Mesodermal cell (in vitro differentiated cells): ENCODE data around the gene RBM19.

ENCODE experiments used
- H3K27ac ChIP-seq: 2 replicates; pipeline ENCODE4 v1.7.0; 2013; ENCODE audit warnings: mild to moderate bottlenecking, low read depth, low read length, moderate library complexity; ENCODE audit not compliant: severe bottlenecking
- H3K36me3 ChIP-seq: 2 replicates; pipeline ENCODE4 v1.7.1; 2013; ENCODE audit warnings: mild to moderate bottlenecking, low read length, moderate library complexity; ENCODE audit not compliant: control insufficient read depth, insufficient read depth
- H3K4me1 ChIP-seq: one replicate; pipeline ENCODE4 v1.7.1; 2013; ENCODE audit warnings: mild to moderate bottlenecking, low read length; ENCODE audit not compliant: insufficient read depth, control insufficient read depth, poor library complexity, severe bottlenecking
- H3K4me3 ChIP-seq: 2 replicates; pipeline ENCODE4 v1.7.0; 2013; ENCODE audit warnings: low read length, control low read depth, mild to moderate bottlenecking; ENCODE audit not compliant: insufficient read depth, poor library complexity, severe bottlenecking; ENCODE audit errors: extremely low read depth
- H3K9me3 ChIP-seq: 2 replicates; pipeline ENCODE4 v1.7.1; 2013; ENCODE audit warnings: mild to moderate bottlenecking, low read length, moderate library complexity; ENCODE audit not compliant: control insufficient read depth
- WGBS, 2 experiments: methylation state at CpG; one replicate each; pipeline ENCODE4 v1.1.5; 2013; ENCODE audit warnings: missing lambda C conversion rate in 2 of 2; ENCODE audit not compliant: insufficient coverage in 2 of 2; 5-methylcytosine and 5-hydroxymethylcytosine counted together

Gene RBM19

GRCh38 chr12:113899561-113900471 is 66.3 kb downstream of the RBM19 start:
- Histone ChIP-seq H3K27ac (peak overlapping the region; percentile 29), H3K9me3 (no peaks in the 10 kb centered on the region)
- WGBS, 2 experiments = 71 to 76% methylated on average over 24 to 25 of the region's 32 CpGs

GRCh38 chr12:113899042-113899560 is 67.0 kb downstream of the RBM19 start:
- H3K27ac ChIP-seq = no peak overlapping the region
- WGBS, 2 experiments = 87 to 94% methylated on average over 6 of the region's 6 CpGs
- no peak overlapping the region for H3K4me3 ChIP-seq

More at GRCh38 chr12:113899561-113900471, 66.3 kb downstream of the RBM19 start:
- H3K4me3 ChIP-seq = no peak overlapping the region
- H3K36me3 ChIP-seq = peaks cover 17% of the 10 kb centered on the region
- H3K4me1 ChIP-seq = peaks cover 17% of the 10 kb centered on the region

DNA sequence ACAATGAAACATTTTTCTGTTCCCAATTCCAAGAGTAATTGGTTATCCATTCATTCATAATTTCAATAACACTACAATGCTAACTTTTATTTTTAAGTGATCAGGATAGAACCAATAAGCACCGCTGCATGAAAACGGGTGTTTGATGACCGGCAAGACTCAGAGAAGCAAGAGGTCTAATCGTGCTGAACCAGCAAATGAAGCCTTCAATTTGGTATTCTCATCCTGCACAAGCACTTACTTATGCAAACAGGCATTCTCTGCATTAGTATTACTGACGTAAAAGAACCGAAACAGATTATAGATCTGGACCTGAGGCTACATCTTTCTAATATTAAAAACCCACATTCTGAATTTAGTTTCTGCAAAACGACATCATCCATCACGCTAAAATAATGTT is 67.7 kb downstream of the RBM19 start:
- Histone ChIP-seq H3K4me3 (no peak overlapping the region), H3K27ac (no peak overlapping the region), H3K4me1 (peaks cover 13% of the 10 kb centered on the region), H3K9me3 (no peaks in the 10 kb centered on the region), H3K36me3 (peaks cover 14% of the 10 kb centered on the region)
- WGBS, 2 experiments = 94 to 98% methylated on average over 5 to 6 of the region's 8 CpGs

More at GRCh38 chr12:113899042-113899560, 67.0 kb downstream of the RBM19 start:
- Histone ChIP-seq H3K36me3 (peaks cover 14% of the 10 kb centered on the region), H3K9me3 (no peaks in the 10 kb centered on the region), H3K4me1 (peaks cover 17% of the 10 kb centered on the region)

GRCh38 chr12:113897406-113897805 is 68.7 kb downstream of the RBM19 start:
- Histone ChIP-seq H3K4me1 (peaks cover 13% of the 10 kb centered on the region), H3K27ac (no peak overlapping the region), H3K4me3 (no peak overlapping the region), H3K9me3 (no peaks in the 10 kb centered on the region), H3K36me3 (peaks cover 10% of the 10 kb centered on the region)
- 92 to 100% methylated on average over 5 to 6 of the region's 7 CpGs for WGBS, 2 experiments

- peaks cover 13% of the 10 kb centered on the region for H3K4me1 ChIP-seq
- H3K36me3 ChIP-seq = peaks cover 10% of the 10 kb centered on the region
- no peak overlapping the region for H3K4me3 ChIP-seq
- 92 to 100% methylated on average over 1 to 3 of the region's 4 CpGs for WGBS, 2 experiments
- no peaks in the 10 kb centered on the region for H3K9me3 ChIP-seq
- H3K27ac ChIP-seq = no peak overlapping the region
Measured at GRCh38 chr12:113896841-113897240, 69.3 kb downstream of the RBM19 start.

DNA sequence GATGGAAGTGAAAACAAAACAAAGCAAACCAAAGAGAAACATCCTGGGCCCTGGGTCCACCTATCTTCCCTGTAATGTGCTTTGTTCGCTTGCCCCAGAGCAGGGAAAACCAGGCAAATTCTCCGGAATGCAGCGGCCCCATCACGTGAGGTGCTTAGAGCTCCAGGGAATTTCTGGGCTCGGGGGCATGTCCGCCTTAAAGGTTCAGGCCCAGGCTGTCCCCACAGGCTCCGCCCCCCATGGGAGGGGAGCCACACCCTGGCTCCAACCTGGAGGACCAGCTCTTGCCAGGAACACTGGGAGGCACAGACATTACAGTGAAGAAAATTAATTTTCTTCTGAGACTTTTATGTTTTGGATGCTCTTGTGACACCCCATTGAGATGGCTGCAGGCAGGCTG is 69.9 kb downstream of the RBM19 start:
- 54 to 55% methylated on average over 7 of the region's 7 CpGs for WGBS, 2 experiments
- no peak overlapping the region for H3K27ac ChIP-seq
- H3K9me3 ChIP-seq = no peaks in the 10 kb centered on the region
- peaks cover 10% of the 10 kb centered on the region for H3K36me3 ChIP-seq
- H3K4me1 ChIP-seq = peaks cover 13% of the 10 kb centered on the region
- H3K4me3 ChIP-seq = no peak overlapping the region

DNA sequence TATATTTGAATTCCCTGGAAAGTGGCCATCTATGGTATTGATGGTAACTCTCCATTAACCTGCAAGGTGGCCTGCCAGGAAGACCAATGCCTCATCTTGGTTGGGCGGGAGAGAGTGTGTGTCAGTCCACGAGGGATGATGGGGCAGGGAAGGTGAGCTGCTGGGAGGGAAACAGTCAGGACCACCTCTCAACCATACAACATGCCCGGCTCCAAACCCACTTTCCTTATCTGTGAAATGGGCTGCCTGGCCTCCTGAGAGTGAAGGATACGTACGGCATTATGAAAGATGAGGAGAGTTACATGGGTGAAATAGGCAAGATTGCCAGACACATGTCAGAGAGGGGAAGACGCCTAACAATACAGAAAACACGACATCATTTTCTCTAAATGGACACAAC is 70.9 kb downstream of the RBM19 start:
- 100% methylated on average over 1 of the region's 7 CpGs; no CpG with 5 or more reads in 1 of the 2 experiments for WGBS, 2 experiments

GRCh38 chr12:113894697-113895096 is 71.4 kb downstream of the RBM19 start:
- no peaks in the 10 kb centered on the region for H3K9me3 ChIP-seq
- 96 to 98% methylated on average over 3 to 5 of the region's 5 CpGs for WGBS, 2 experiments
- H3K36me3 ChIP-seq = peaks cover 8% of the 10 kb centered on the region
- no peak overlapping the region for H3K27ac ChIP-seq
- H3K4me3 ChIP-seq = no peak overlapping the region
- H3K4me1 ChIP-seq = peaks cover 14% of the 10 kb centered on the region

More for the DNA sequence above, 70.9 kb downstream of the RBM19 start:
- no peak overlapping the region for H3K4me3 ChIP-seq
- H3K9me3 ChIP-seq = no peaks in the 10 kb centered on the region
- H3K4me1 ChIP-seq = peaks cover 14% of the 10 kb centered on the region
- peaks cover 8% of the 10 kb centered on the region for H3K36me3 ChIP-seq
- H3K27ac ChIP-seq = no peak overlapping the region

- Histone ChIP-seq H3K27ac (no peak overlapping the region), H3K4me1 (peaks cover 15% of the 10 kb centered on the region), H3K36me3 (peaks cover 7% of the 10 kb centered on the region), H3K4me3 (no peak overlapping the region), H3K9me3 (no peaks in the 10 kb centered on the region)
- 91 to 99% methylated on average over 6 to 8 of the region's 8 CpGs for WGBS, 2 experiments
Measured at GRCh38 chr12:113893221-113893620, 72.9 kb downstream of the RBM19 start.

DNA sequence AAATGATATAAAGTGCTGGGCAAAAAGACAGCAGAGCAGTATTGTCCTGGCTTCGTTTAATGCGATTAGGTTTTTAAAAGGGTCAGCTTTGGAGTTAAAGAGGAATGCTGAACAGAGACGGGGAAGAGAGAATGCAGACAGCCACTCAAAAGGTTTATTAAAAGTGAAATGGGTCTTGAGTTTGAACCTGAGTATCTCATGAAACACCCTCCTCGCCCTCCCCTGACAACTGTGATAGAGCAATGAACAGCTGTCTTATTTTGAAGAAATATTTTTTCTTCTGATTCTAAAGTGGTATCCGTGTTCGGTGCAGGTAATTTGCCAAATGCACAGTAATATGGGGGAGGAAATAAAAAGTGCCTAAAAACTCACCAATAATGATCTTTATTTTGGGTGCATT is 73.6 kb downstream of the RBM19 start:
- H3K4me3 ChIP-seq = no peak overlapping the region
- no peaks in the 10 kb centered on the region for H3K9me3 ChIP-seq
- peaks cover 15% of the 10 kb centered on the region for H3K4me1 ChIP-seq
- 79 to 100% methylated on average over 2 to 5 of the region's 6 CpGs for WGBS, 2 experiments
- H3K36me3 ChIP-seq = peaks cover 3% of the 10 kb centered on the region
- no peak overlapping the region for H3K27ac ChIP-seq
